GM23338 (cell line): ENCODE measurements around the gene PEAK3. TPM values are rescaled to one million over a fixed set of nuclear protein-coding genes. Genes with fewer than 3 reads are reported as not detected.

Experiments
- ATAC-seq: fragments of 200-7000 bp; cut with Tn5 transposase; 3 replicates; pipeline ENCODE4 v1.9.1; 2020
- DNase-seq: peaks from one replicate; pipeline ENCODE4 v3.0.0-alpha.2; 2015; ENCODE audit warnings: low spot score
- H2AFZ ChIP-seq: fragments of 200-600 bp; sonication (generic); 2 replicates; pipeline ENCODE4 v1.8.0; 2016; ENCODE audit warnings: antibody characterized with exemption, mild to moderate bottlenecking, moderate library complexity
- H3F3A ChIP-seq: fragments of 200-600 bp; sonication (generic); replicated peaks from 2 replicates; pipeline ENCODE4 v1.8.0; 2017; ENCODE audit warnings: antibody characterized with exemption, mixed run types, low read depth
- H3K27ac ChIP-seq: fragments of 200-600 bp; sonication (generic); 2 replicates; pipeline ENCODE4 v1.6.1; 2016; ENCODE audit warnings: low read depth
- H3K27me3 ChIP-seq: fragments of 200-600 bp; sonication (generic); 2 replicates; pipeline ENCODE4 v1.8.0; 2016; ENCODE audit warnings: mild to moderate bottlenecking, mixed run types, moderate library complexity; ENCODE audit not compliant: insufficient read depth
- H3K36me3 ChIP-seq: fragments of 200-600 bp; sonication (generic); 2 replicates; pipeline ENCODE4 v1.8.0; 2016; ENCODE audit warnings: mild to moderate bottlenecking; ENCODE audit not compliant: insufficient read depth
- H3K4me1 ChIP-seq: fragments of 200-600 bp; sonication (generic); 2 replicates; pipeline ENCODE4 v1.8.0; 2016; ENCODE audit warnings: mild to moderate bottlenecking, moderate library complexity; ENCODE audit not compliant: insufficient read depth
- H3K4me2 ChIP-seq: fragments of 200-600 bp; sonication (generic); 2 replicates; pipeline ENCODE4 v1.7.1; 2017; ENCODE audit warnings: mixed run types
- H3K4me3 ChIP-seq: fragments of 200-600 bp; sonication (generic); 2 replicates; pipeline ENCODE4 v1.6.1; 2016; ENCODE audit warnings: mixed run types
- H3K79me2 ChIP-seq: fragments of 200-600 bp; sonication (generic); replicated peaks from 2 replicates; pipeline ENCODE4 v1.8.0; 2017; ENCODE audit warnings: mild to moderate bottlenecking; ENCODE audit not compliant: insufficient read depth
- H3K9me2 ChIP-seq: fragments of 200-600 bp; sonication (generic); 2 replicates; pipeline ENCODE4 v1.8.0; 2017; ENCODE audit not compliant: insufficient read depth
- H4K20me1 ChIP-seq: fragments of 200-600 bp; sonication (generic); replicated peaks from 2 replicates; pipeline ENCODE4 v1.8.0; 2017; ENCODE audit warnings: mild to moderate bottlenecking; ENCODE audit not compliant: insufficient read depth
- H3K27ac Mint-ChIP-seq: 2 replicates; pipeline ENCODE4 v1.8.0; 2020; ENCODE audit warnings: inconsistent platforms, mild to moderate bottlenecking, moderate library complexity, mixed read lengths
- H3K27me3 Mint-ChIP-seq: 3 replicates; pipeline ENCODE4 v1.8.0; 2022; ENCODE audit warnings: low read depth, mild to moderate bottlenecking, moderate library complexity, mixed read lengths, inconsistent platforms; ENCODE audit not compliant: insufficient read depth, poor library complexity
- H3K36me3 Mint-ChIP-seq: 3 replicates; pipeline ENCODE4 v1.8.0; 2021; ENCODE audit warnings: low read depth, mild to moderate bottlenecking, inconsistent platforms, moderate library complexity, mixed read lengths
- H3K4me1 Mint-ChIP-seq: 3 replicates; pipeline ENCODE4 v1.8.0; 2020; ENCODE audit warnings: mild to moderate bottlenecking, inconsistent platforms, mixed read lengths
- H3K4me3 Mint-ChIP-seq: 3 replicates; pipeline ENCODE4 v1.8.0; 2021; ENCODE audit warnings: moderate library complexity, mild to moderate bottlenecking, inconsistent platforms, mixed read lengths
- H3K9me3 Mint-ChIP-seq: 3 replicates; pipeline ENCODE4 v1.8.0; 2020; ENCODE audit warnings: moderate library complexity, mild to moderate bottlenecking, inconsistent platforms, mixed read lengths
- CREB1 ChIP-seq: fragments of 250-450 bp; sonication (Bioruptor Pico); IDR thresholded peaks from 2 replicates; pipeline ENCODE4 v1.5.0; 2020; ENCODE audit warnings: low read depth, mild to moderate bottlenecking, moderate library complexity
- CTCF ChIP-seq, 2 experiments: fragments of 200-600 bp in 1 of 2; sonication (generic) in 1 of 2; conservative IDR thresholded peaks; 2 replicates each; pipeline versions ENCODE4 v1.5.1 to v1.6.1; 2016 to 2017; ENCODE audit warnings: antibody characterized with exemption in 2 of 2, low read depth in 2 of 2, mild to moderate bottlenecking in 2 of 2, moderate library complexity in 1 of 2
- ETS1 ChIP-seq: IDR thresholded peaks from 2 replicates; pipeline ENCODE4 v1.6.1; 2016; ENCODE audit warnings: antibody characterized with exemption
- EZH2 ChIP-seq: fragments of 200-600 bp; sonication (generic); IDR thresholded peaks from one replicate; pipeline ENCODE4 v1.8.0; 2017; ENCODE audit warnings: antibody characterized with exemption, mild to moderate bottlenecking, low read depth; ENCODE audit not compliant: unreplicated experiment
- EZH2phosphoT487 ChIP-seq: fragments of 200-600 bp; sonication (generic); IDR thresholded peaks from one replicate; pipeline ENCODE4 v1.8.1; 2018; ENCODE audit warnings: antibody characterized with exemption; ENCODE audit not compliant: unreplicated experiment
- NANOG ChIP-seq: IDR thresholded peaks from 2 replicates; pipeline ENCODE4 v1.6.1; 2016; ENCODE audit warnings: antibody characterized with exemption, borderline replicate concordance
- POLR2AphosphoS5 ChIP-seq: IDR thresholded peaks from 2 replicates; pipeline ENCODE4 v1.6.1; 2016; ENCODE audit warnings: antibody characterized with exemption, low read depth
- REST ChIP-seq: IDR thresholded peaks from one replicate; pipeline ENCODE4 v1.6.1; 2018; ENCODE audit warnings: antibody characterized with exemption; ENCODE audit not compliant: unreplicated experiment
- STAT1 ChIP-seq: IDR thresholded peaks from one replicate; pipeline ENCODE4 v1.6.1; 2016; ENCODE audit warnings: antibody characterized with exemption; ENCODE audit not compliant: unreplicated experiment
- ZNF114 ChIP-seq: fragments of 250-450 bp; sonication (Bioruptor Pico); IDR thresholded peaks from 2 replicates; pipeline ENCODE4 v1.5.0; 2020; ENCODE audit warnings: mild to moderate bottlenecking, moderate library complexity
- ZNF331 ChIP-seq: fragments of 250-450 bp; sonication (Bioruptor Pico); IDR thresholded peaks from 2 replicates; pipeline ENCODE4 v1.5.0; 2020; ENCODE audit warnings: low read depth, mild to moderate bottlenecking, moderate library complexity
- polyA plus RNA-seq: library from polyadenylated mRNA; unstranded; fragments of >200 nt; fragmentation: Nextera tagmentation; extraction: Ambion mirVana; gene quantifications from 2 replicates; pipeline ENCODE4 v1.2.1, GENCODE V29; 2016
- total RNA-seq: library from RNA; depleted of rRNA; stranded (reverse); fragments of >200 nt; shearing (Covaris generic); gene quantifications from 2 replicates; pipeline ENCODE4 v1.2.3, GENCODE V29; 2014

PEAK3 gene
- total and polyA plus RNA-seq, 2 experiments from 2014 or later: not detected

- no peak for TF ChIP-seq REST
- no peak for TF ChIP-seq ZNF114 (CRISPR knock-in tag)
- no peak for TF ChIP-seq POLR2AphosphoS5
- TF ChIP-seq NANOG: no peak
- no peak for TF ChIP-seq STAT1
- TF ChIP-seq ZNF331 (CRISPR knock-in tag): no peak
- TF ChIP-seq EZH2: no peak
- no peak for TF ChIP-seq ETS1
- TF ChIP-seq EZH2phosphoT487: no peak
- TF ChIP-seq CTCF (conservative IDR thresholded peaks at IDR 0.05; ENCODE audit: low read depth in 2 of 2): no peak
Measured at GRCh38 chr19:2226840-2227360, 55.1 kb downstream of the PEAK3 start (continued).

DNA sequence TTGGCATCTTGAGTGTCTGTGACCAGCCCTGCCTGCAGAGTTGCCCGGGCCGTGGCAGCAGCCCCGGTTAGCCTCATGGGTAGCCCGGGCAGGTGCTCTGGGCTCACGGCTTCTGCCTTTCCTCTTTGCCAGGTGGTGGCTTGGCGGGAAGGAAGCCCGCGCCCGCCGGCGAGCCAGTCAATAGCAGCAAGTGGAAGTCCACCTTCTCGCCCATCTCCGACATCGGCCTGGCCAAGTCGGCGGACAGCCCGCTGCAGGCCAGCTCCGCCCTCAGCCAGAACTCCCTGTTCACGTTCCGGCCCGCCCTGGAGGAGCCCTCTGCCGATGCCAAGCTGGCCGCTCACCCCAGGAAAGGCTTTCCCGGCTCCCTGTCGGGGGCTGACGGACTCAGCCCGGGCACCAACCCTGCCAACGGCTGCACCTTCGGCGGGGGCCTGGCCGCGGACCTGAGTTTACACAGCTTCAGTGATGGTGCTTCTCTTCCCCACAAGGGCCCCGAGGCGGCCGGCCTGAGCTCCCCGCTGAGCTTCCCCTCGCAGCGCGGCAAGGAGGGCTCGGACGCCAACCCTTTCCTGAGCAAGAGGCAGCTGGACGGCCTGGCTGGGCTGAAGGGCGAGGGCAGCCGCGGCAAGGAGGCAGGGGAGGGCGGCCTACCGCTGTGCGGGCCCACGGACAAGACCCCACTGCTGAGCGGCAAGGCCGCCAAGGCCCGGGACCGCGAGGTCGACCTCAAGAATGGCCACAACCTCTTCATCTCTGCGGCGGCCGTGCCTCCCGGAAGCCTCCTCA lies 55.7 kb downstream of the PEAK3 start:
- Histone ChIP-seq H3K4me2 (no peak overlapping the region), H4K20me1 (peaks cover 5% of the 10 kb centered on the region; the same call in 1 of the 2 replicates), H3F3A (0 out of 2 replicates have a peak, but pooled peaks cover under 1% of the 10 kb centered on the region), H3K27ac (no peak overlapping the region), H3K4me1 (no peaks in the 10 kb centered on the region), H2AFZ (no peak overlapping the region), H3K36me3 (no peaks in the 10 kb centered on the region; the same call in 1 of the 2 replicates), H3K27me3 (no peaks in the 10 kb centered on the region), H3K9me2 (no peaks in the 10 kb centered on the region), H3K79me2 (no peaks in the 10 kb centered on the region), H3K4me3 (no peak overlapping the region)
- H3K36me3 Mint-ChIP-seq: peaks cover 31% of the 10 kb centered on the region
- H3K27ac Mint-ChIP-seq: no peak overlapping the region
- DNase-seq (no peak), ATAC-seq (no peak)
- no peaks in the 10 kb centered on the region for H3K4me1 Mint-ChIP-seq
- H3K4me3 Mint-ChIP-seq: no peak overlapping the region
- H3K27me3 Mint-ChIP-seq: peaks cover 6% of the 10 kb centered on the region
- no peaks in the 10 kb centered on the region for H3K9me3 Mint-ChIP-seq
- TF ChIP-seq CTCF (conservative IDR thresholded peaks at IDR 0.05; ENCODE audit: low read depth in 2 of 2) (no peak), EZH2 (no peak), CREB1 (no peak), ZNF331 (CRISPR knock-in tag) (no peak)
